GM10266 (cell line): ENCODE measurements around the gene TMEM147.

Source experiments
- DNase-seq: peaks from one replicate; pipeline ENCODE4 v3.0.0; 2012; ENCODE audit errors: extremely low spot score
- CTCF ChIP-seq: IDR thresholded peaks from 2 replicates; pipeline ENCODE4 v1.5.1; 2012; ENCODE audit warnings: mild to moderate bottlenecking, low read depth; ENCODE audit not compliant: control insufficient read depth, insufficient read depth; ENCODE audit errors: missing control alignments

Gene TMEM147

GRCh38 chr19:35531291-35531690 is 14.1 kb upstream of the TMEM147 start:
- DNase-seq = no peak
- no peak for TF ChIP-seq CTCF

- TF ChIP-seq CTCF = no peak
- no peak for DNase-seq
These were observed 12.1 kb upstream of the TMEM147 start, which contains the start of gene GAPDHS for GRCh38 chr19:35533201-35533821. GAPDHS (plus strand) TSS chr19:35533456; CDS start chr19:35533528, 72 bp downstream.

GRCh38 chr19:35533822-35534392 is 11.5 kb upstream of the TMEM147 start:
- TF ChIP-seq CTCF = no peak
- no peak for DNase-seq

GRCh38 chr19:35534803-35535480 is 10.5 kb upstream of the TMEM147 start:
- no peak for TF ChIP-seq CTCF
- DNase-seq = no peak

GRCh38 chr19:35539314-35539713 is 6.1 kb upstream of the TMEM147 start:
- no peak for DNase-seq
- no peak for TF ChIP-seq CTCF

GRCh38 chr19:35539850-35540249 is 5.6 kb upstream of the TMEM147 start:
- DNase-seq = no peak

More at GRCh38 chr19:35539850-35540249, 5.6 kb upstream of the TMEM147 start:
- TF ChIP-seq CTCF = no peak
